Activated T-cell treated with anti-CD3 and anti-CD28 coated beads, Interleukin-2, amount 50 U/mL, for 72 hours (primary cell): ENCODE results near the gene EFCAB11. TPM values are rescaled to one million over a fixed set of nuclear protein-coding genes. Genes with fewer than 3 reads are reported as not detected.

Experiments used
- ATAC-seq, 2 donors: fragments of 150-1000 bp; cut with Tn5 transposase; replicated peaks in 1 of 2; 2 replicates each; pipeline ENCODE4 v1.10.0; 2021; ENCODE audit warnings: moderate library complexity in 2 of 2, mild to moderate bottlenecking in 1 of 2
- DNase-seq, 2 donors: peaks; one replicate each; pipeline ENCODE4 v3.0.0; 2021 to 2022; ENCODE audit warnings: mixed read lengths in 1 of 2
- H3K27ac Mint-ChIP-seq: one replicate; pipeline ENCODE4 v1.8.0; 2022; ENCODE audit warnings: mild to moderate bottlenecking, moderate library complexity, mixed read lengths
- H3K27me3 Mint-ChIP-seq: one replicate; pipeline ENCODE4 v1.8.0; 2022; ENCODE audit warnings: low read depth, mixed read lengths
- H3K36me3 Mint-ChIP-seq, 2 donors: one replicate each; pipeline ENCODE4 v1.8.0; 2022; ENCODE audit warnings: mixed read lengths in 2 of 2, mild to moderate bottlenecking in 1 of 2; ENCODE audit not compliant: insufficient read depth in 2 of 2
- H3K4me1 Mint-ChIP-seq: one replicate; pipeline ENCODE4 v1.8.0; 2022; ENCODE audit warnings: low read depth, mixed read lengths
- H3K4me3 Mint-ChIP-seq, 2 donors: one replicate each; pipeline ENCODE4 v1.8.0; 2022; ENCODE audit warnings: mild to moderate bottlenecking in 2 of 2, mixed read lengths in 2 of 2, moderate library complexity in 2 of 2
- H3K9me3 Mint-ChIP-seq, 2 donors: one replicate each; pipeline ENCODE4 v1.8.0; 2022; ENCODE audit warnings: mixed read lengths in 2 of 2
- total RNA-seq, 2 donors: library from RNA; stranded (reverse); gene quantifications; one replicate each; pipeline ENCODE4 v1.2.3, GENCODE V29; 2022

The EFCAB11 gene
- total RNA-seq, 2 donors from 2014 or later, result 12.8 to 13.7 TPM

- H3K27me3 Mint-ChIP-seq, result peaks cover 20% of the 10 kb centered on the region
- H3K36me3 Mint-ChIP-seq, result no peaks in the 10 kb centered on the region
- no peak overlapping the region for H3K27ac Mint-ChIP-seq
- no peak overlapping the region for H3K4me3 Mint-ChIP-seq
- ATAC-seq, result no peak
- no peaks in the 10 kb centered on the region for H3K9me3 Mint-ChIP-seq
- DNase-seq, result peak; percentile 47 to 60
- no peaks in the 10 kb centered on the region for H3K4me1 Mint-ChIP-seq
These were observed 39.2 kb downstream of the EFCAB11 start for GRCh38 chr14:89915114-89915878.

DNA sequence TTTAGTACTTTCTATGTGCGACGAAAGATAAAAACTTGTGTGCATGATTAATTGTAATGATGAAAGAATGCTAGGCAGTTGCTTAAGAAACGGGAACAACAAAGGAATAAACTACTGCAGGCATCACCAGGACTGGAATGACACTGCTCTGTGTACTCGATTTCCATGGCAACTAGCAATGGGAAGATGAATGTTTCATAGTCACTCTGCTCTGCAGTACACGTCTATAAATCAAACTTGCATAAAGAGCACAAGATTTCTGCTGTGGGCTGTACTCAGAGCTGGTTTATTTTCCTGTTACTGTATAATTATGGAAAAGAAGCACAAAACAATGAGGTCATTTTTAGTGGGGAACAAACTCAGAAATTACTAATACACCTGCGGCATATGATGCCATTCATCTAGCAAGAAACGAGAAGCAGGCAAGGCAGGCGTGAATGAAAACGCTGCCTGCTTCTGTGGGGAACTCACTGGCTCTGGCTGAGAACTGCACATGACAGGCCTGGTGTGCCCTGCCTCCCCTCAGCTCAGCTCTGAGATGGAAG is 41.8 kb downstream of the EFCAB11 start:
- DNase-seq (no peak), ATAC-seq (no peak)
- peaks cover 20% of the 10 kb centered on the region for H3K27me3 Mint-ChIP-seq
- H3K27ac Mint-ChIP-seq, result no peak overlapping the region
- H3K4me1 Mint-ChIP-seq, result no peaks in the 10 kb centered on the region
- no peaks in the 10 kb centered on the region for H3K36me3 Mint-ChIP-seq
- H3K4me3 Mint-ChIP-seq, result no peak overlapping the region
- no peaks in the 10 kb centered on the region for H3K9me3 Mint-ChIP-seq

- H3K36me3 Mint-ChIP-seq, result no peaks in the 10 kb centered on the region
- H3K9me3 Mint-ChIP-seq, result no peaks in the 10 kb centered on the region
- peaks cover 18% of the 10 kb centered on the region for H3K27me3 Mint-ChIP-seq
- no peak for DNase-seq
- H3K4me1 Mint-ChIP-seq, result no peaks in the 10 kb centered on the region
- H3K4me3 Mint-ChIP-seq, result no peak overlapping the region
- no peak for ATAC-seq
- no peak overlapping the region for H3K27ac Mint-ChIP-seq
These were observed 42.3 kb downstream of the EFCAB11 start for GRCh38 chr14:89912221-89912620.

DNA sequence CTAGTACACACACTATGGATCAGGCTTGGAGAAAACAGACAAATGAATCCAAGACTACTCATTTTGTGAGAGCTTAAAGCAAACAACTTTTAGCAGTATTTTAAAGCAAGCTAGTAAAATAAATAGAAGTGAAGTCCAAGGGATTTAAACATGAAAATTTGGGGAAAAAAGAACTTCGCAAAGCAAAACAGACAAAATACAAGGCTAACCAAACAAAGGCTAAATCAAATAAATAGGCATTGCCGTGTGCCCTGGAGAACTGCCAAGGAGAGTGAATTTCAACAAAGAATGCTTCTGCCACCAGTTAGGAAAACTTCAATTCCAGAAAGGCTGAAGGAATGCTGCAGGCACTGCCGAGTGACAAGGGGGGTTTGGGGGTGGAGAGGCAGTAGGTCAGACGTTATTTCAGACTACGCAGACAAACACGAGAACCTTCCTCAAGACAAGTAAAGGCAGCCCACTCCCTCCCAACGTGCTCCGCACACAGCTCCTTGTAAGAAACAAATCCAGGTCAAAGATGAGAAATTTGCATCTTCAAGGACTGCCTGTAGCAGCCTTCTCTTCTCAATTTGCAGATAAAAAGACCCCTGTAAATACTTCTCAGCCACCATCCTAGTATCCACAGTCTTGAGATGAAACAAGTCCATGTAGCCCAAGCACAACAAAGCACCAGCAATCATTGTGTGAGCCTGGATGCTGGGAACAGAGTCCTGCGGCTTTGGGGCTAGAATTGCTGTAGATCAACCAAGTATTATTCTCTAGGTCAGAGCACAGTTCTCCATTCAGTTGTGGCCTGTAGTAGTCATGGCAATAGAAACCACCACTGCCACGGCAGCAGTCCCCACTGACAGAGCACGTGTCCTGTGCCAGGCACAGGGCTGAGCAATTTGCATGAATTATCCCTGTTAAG is 43.3 kb downstream of the EFCAB11 start:
- DNase-seq (no peak), ATAC-seq (no peak)
- H3K4me3 Mint-ChIP-seq, result no peak overlapping the region
- no peak overlapping the region for H3K27ac Mint-ChIP-seq
- no peaks in the 10 kb centered on the region for H3K9me3 Mint-ChIP-seq
- H3K27me3 Mint-ChIP-seq, result peaks cover 16% of the 10 kb centered on the region
- no peaks in the 10 kb centered on the region for H3K4me1 Mint-ChIP-seq
- no peaks in the 10 kb centered on the region for H3K36me3 Mint-ChIP-seq

DNA sequence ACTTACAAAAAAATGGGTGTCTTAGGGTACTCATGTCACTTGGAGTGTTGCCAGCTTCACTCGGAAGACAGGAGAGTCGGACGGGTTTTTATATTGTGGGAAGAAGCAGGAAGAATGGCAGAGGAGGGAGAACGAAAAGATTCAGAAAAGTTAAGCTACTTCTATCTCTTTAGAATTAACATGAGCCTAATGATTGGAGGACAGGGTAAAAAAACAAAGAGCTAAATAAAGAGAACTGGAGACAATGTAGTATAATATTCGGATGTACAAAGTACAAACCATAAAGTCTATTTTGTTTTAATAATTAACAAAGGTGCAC is 43.9 kb downstream of the EFCAB11 start:
- no peaks in the 10 kb centered on the region for H3K9me3 Mint-ChIP-seq
- no peaks in the 10 kb centered on the region for H3K36me3 Mint-ChIP-seq
- H3K4me3 Mint-ChIP-seq, result no peak overlapping the region
- H3K4me1 Mint-ChIP-seq, result peaks cover 3% of the 10 kb centered on the region
- no peak overlapping the region for H3K27ac Mint-ChIP-seq
- H3K27me3 Mint-ChIP-seq, result peaks cover 14% of the 10 kb centered on the region
- DNase-seq (no peak), ATAC-seq (no peak)

GRCh38 chr14:89909586-89909985 is 44.9 kb downstream of the EFCAB11 start:
- no peaks in the 10 kb centered on the region for H3K9me3 Mint-ChIP-seq
- ATAC-seq, result no peak
- DNase-seq, result no peak
- no peak overlapping the region for H3K27ac Mint-ChIP-seq
- peaks cover 8% of the 10 kb centered on the region for H3K4me1 Mint-ChIP-seq
- H3K27me3 Mint-ChIP-seq, result peaks cover 12% of the 10 kb centered on the region
- no peaks in the 10 kb centered on the region for H3K36me3 Mint-ChIP-seq
- H3K4me3 Mint-ChIP-seq, result no peak overlapping the region

- Mint-ChIP-seq H3K9me3 (no peaks in the 10 kb centered on the region), H3K27me3 (peaks cover 7% of the 10 kb centered on the region), H3K36me3 (no peaks in the 10 kb centered on the region), H3K27ac (no peak overlapping the region), H3K4me1 (peaks cover 8% of the 10 kb centered on the region), H3K4me3 (no peak overlapping the region)
- DNase-seq, result no peak
- no peak for ATAC-seq
These were observed 45.6 kb downstream of the EFCAB11 start for GRCh38 chr14:89908712-89909450.

DNA sequence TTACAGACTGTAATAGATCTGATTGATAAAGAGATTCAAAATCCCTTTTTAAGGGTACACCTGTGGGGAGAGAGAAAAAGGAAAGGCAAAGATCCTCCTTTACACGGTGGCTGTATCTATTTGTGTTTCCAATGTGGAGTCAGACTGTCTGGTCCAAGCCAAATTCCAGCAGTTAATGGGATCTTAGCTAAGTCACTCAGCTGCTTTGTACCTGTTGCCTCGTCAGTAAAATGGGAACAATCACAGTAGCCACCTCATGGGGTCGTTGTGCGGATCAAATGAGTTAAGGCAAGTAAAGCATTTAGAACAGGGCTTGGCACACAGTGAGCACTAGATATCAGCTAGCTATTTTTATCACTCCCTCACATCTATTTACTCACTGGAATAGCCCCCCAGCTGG is 46.9 kb downstream of the EFCAB11 start:
- no peak for ATAC-seq
- H3K36me3 Mint-ChIP-seq, result no peaks in the 10 kb centered on the region
- no peak overlapping the region for H3K4me3 Mint-ChIP-seq
- peaks cover 16% of the 10 kb centered on the region for H3K4me1 Mint-ChIP-seq
- no peaks in the 10 kb centered on the region for H3K9me3 Mint-ChIP-seq
- DNase-seq, result no peak
- H3K27ac Mint-ChIP-seq, result no peak overlapping the region
- peaks cover 5% of the 10 kb centered on the region for H3K27me3 Mint-ChIP-seq

DNA sequence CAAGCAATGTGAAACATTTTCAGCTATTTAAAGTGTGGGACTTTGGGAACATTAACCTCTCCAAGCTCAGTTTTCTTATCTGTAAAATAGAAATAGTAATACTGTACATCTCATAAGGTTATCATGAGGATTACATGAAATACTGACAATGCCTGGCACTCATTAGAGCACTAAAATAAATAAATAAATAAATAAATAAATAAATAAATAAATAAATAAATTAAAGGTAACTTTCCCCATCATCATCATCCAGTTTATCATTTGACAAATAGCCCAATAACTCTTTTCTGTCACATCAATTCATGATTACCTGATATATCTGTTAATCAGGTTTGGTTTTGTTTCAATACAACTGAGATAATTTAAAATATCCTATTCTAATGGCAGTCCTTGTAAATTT is 48.5 kb downstream of the EFCAB11 start:
- H3K27me3 Mint-ChIP-seq, result peaks cover 5% of the 10 kb centered on the region
- H3K36me3 Mint-ChIP-seq, result no peaks in the 10 kb centered on the region
- H3K27ac Mint-ChIP-seq, result no peak overlapping the region
- no peak overlapping the region for H3K4me3 Mint-ChIP-seq
- H3K9me3 Mint-ChIP-seq, result no peaks in the 10 kb centered on the region
- no peak for ATAC-seq
- H3K4me1 Mint-ChIP-seq, result peaks cover 16% of the 10 kb centered on the region
- DNase-seq, result no peak

- Mint-ChIP-seq H3K4me1 (peaks cover 16% of the 10 kb centered on the region), H3K4me3 (peak overlapping the region in 1 of 2 donors; percentile 30), H3K36me3 (no peaks in the 10 kb centered on the region), H3K9me3 (no peaks in the 10 kb centered on the region), H3K27me3 (peaks cover 5% of the 10 kb centered on the region), H3K27ac (no peak overlapping the region)
- no peak for DNase-seq
- ATAC-seq, result no peak
These were observed 51.1 kb downstream of the EFCAB11 start for GRCh38 chr14:89903340-89903952.

DNA sequence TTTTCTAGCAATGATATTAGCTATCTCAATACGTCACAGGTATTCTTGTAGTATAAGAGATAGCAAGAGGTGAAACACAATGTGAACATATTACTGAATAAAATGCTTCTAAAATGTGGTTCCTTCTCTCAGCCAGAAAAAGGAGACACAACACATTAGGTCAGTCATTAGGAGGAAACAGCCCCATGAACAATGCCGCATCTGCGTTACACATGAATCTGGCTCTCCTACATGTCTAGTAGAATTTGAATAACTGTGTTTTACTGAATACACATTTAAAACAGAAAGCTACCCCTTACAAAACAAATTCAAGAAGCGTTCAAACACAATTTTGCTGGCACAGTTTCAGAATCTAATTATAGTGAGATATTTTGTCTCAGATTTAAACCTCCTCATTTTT is 51.6 kb downstream of the EFCAB11 start:
- DNase-seq, result no peak
- Mint-ChIP-seq H3K36me3 (no peaks in the 10 kb centered on the region), H3K4me3 (peak overlapping the region in 1 of 2 donors; percentile 30), H3K27me3 (peaks cover 5% of the 10 kb centered on the region), H3K9me3 (no peaks in the 10 kb centered on the region), H3K27ac (no peak overlapping the region), H3K4me1 (peaks cover 16% of the 10 kb centered on the region)
- ATAC-seq, result no peak

GRCh38 chr14:89900802-89901201 is 53.7 kb downstream of the EFCAB11 start:
- H3K27me3 Mint-ChIP-seq, result peaks cover 5% of the 10 kb centered on the region
- no peak overlapping the region for H3K4me3 Mint-ChIP-seq
- no peak overlapping the region for H3K27ac Mint-ChIP-seq
- no peaks in the 10 kb centered on the region for H3K9me3 Mint-ChIP-seq
- no peak for DNase-seq
- peaks cover 15% of the 10 kb centered on the region for H3K4me1 Mint-ChIP-seq
- H3K36me3 Mint-ChIP-seq, result no peaks in the 10 kb centered on the region
- no peak for ATAC-seq
